MM.1S (cell line): ENCODE results near the gene CLEC16A.
"Not testable (repeated sequence)": the region's sequence is repeated elsewhere in the genome, so short reads cannot be mapped to it uniquely, and the experiment has no call there.

ENCODE experiments used
- CTCF ChIP-seq: fragments of 300-600 bp; sonication (generic); IDR thresholded peaks from 2 replicates; pipeline ENCODE4 v1.5.1; 2016; ENCODE audit warnings: antibody characterized with exemption, low read length, mixed read lengths
- EZH2 ChIP-seq: fragments of 300-600 bp; sonication (generic); optimal IDR thresholded peaks from 2 replicates; pipeline ENCODE3; 2017; ENCODE audit warnings: low read depth, mild to moderate bottlenecking, antibody characterized with exemption, low read length, mixed read lengths

- not testable (repeated sequence) for TF ChIP-seq CTCF, EZH2
These were observed 15.3 kb upstream of the CLEC16A start for GRCh38 chr16:10929097-10929496.
